ENCODE measurements around the gene LIF. TPM values are rescaled to one million over a fixed set of nuclear protein-coding genes. Genes with fewer than 3 reads are reported as not detected.

The LIF gene
- total RNA-seq, 4 donors from 2014 or later = 0.30 to 0.84 (median 0.72) TPM

- H3K4me3 ChIP-seq = no peak overlapping the region
- H3K36me3 ChIP-seq = peaks cover 0 to 63% (median 19%) of the 10 kb centered on the region in 3 donors
- peaks cover 7 to 64% (median 31%) of the 10 kb centered on the region in 4 donors for H3K4me1 ChIP-seq
- no peaks in the 10 kb centered on the region for H3K27me3 ChIP-seq
- H3K27ac ChIP-seq = peak overlapping the region in 2 of 4 donors; percentile 5 to 94
- DNase-seq (ENCODE audit: low spot score in 2 of 2) = no peak
- no peaks in the 10 kb centered on the region for H3K9me3 ChIP-seq
- TF ChIP-seq POLR2A (IDR thresholded peaks at IDR 0.05) = no peak
- no peak for TF ChIP-seq CTCF (IDR thresholded peaks at IDR 0.05)
- TF ChIP-seq EP300 (IDR thresholded peaks at IDR 0.05) = no peak
- 82 to 85% methylated on average over 7 of the region's 7 CpGs for WGBS, 2 donors
These were observed 46.5 kb upstream of the LIF start for GRCh38 chr22:30293026-30293425.

- WGBS, 2 donors = 78 to 86% methylated on average over 10 to 11 of the region's 18 CpGs
- no peak for TF ChIP-seq EP300 (IDR thresholded peaks at IDR 0.05)
- TF ChIP-seq POLR2A (IDR thresholded peaks at IDR 0.05) = no peak
- no peak for TF ChIP-seq CTCF (IDR thresholded peaks at IDR 0.05)
- Histone ChIP-seq H3K36me3 (peaks cover 0 to 56% (median 15%) of the 10 kb centered on the region in 3 donors), H3K4me3 (no peak overlapping the region), H3K27ac (peak overlapping the region; percentile 94 to 99 (median 94)), H3K4me1 (peaks cover 7 to 67% (median 27%) of the 10 kb centered on the region in 4 donors), H3K9me3 (no peaks in the 10 kb centered on the region), H3K27me3 (no peaks in the 10 kb centered on the region)
- DNase-seq (ENCODE audit: low spot score in 2 of 2) = no peak
These were observed 45.8 kb upstream of the LIF start for GRCh38 chr22:30292069-30292970.

GRCh38 chr22:30291058-30291892, 44.7 kb upstream of the LIF start:
- Histone ChIP-seq H3K27me3 (no peaks in the 10 kb centered on the region), H3K4me1 (peaks cover 7 to 74% (median 27%) of the 10 kb centered on the region in 4 donors), H3K4me3 (no peak overlapping the region), H3K36me3 (peaks cover 0 to 53% (median 15%) of the 10 kb centered on the region in 3 donors), H3K9me3 (no peaks in the 10 kb centered on the region), H3K27ac (peak overlapping the region; percentile 94 to 99 (median 94))
- WGBS, 2 donors = 26 to 33% methylated on average over 9 to 12 of the region's 13 CpGs
- peak; percentile 87 to 90 for DNase-seq (ENCODE audit: low spot score in 2 of 2)
- peak; percentile 1 to 45 for TF ChIP-seq POLR2A (IDR thresholded peaks at IDR 0.05)
- peak; percentile 99 for TF ChIP-seq EP300 (IDR thresholded peaks at IDR 0.05)
- TF ChIP-seq CTCF (IDR thresholded peaks at IDR 0.05) = peak in 1 of 5 experiments; percentile 35

GRCh38 chr22:30290342-30291057, 43.9 kb upstream of the LIF start:
- no peak for DNase-seq (ENCODE audit: low spot score in 2 of 2)
- H3K4me1 ChIP-seq = peaks cover 7 to 71% (median 27%) of the 10 kb centered on the region in 4 donors
- H3K27me3 ChIP-seq = no peaks in the 10 kb centered on the region
- TF ChIP-seq POLR2A (IDR thresholded peaks at IDR 0.05) (peak in 1 of 2 donors; percentile 33), EP300 (IDR thresholded peaks at IDR 0.05) (no peak), CTCF (IDR thresholded peaks at IDR 0.05) (no peak)
- H3K27ac ChIP-seq = peak overlapping the region; percentile 94 to 99 (median 94)
- WGBS, 2 donors = 31 to 35% methylated on average over 3 of the region's 3 CpGs
- H3K4me3 ChIP-seq = peak overlapping the region in 3 of 4 donors; percentile 37 to 97 (median 80)
- peaks cover 0 to 53% (median 15%) of the 10 kb centered on the region in 3 donors for H3K36me3 ChIP-seq
- H3K9me3 ChIP-seq = no peaks in the 10 kb centered on the region

All from tibial nerve (tissue), 4 donors.